GM12878 (cell line): ENCODE results near the gene EEPD1. TPM values are rescaled to one million over a fixed set of nuclear protein-coding genes. Genes with fewer than 3 reads are reported as not detected.

Source experiments
- CBX3 ChIP-seq: fragments of 200-600 bp; sonication (generic); IDR thresholded peaks from 2 replicates; pipeline ENCODE4 v1.6.1; 2016; ENCODE audit warnings: low read depth, borderline replicate concordance
- CBX5 ChIP-seq: sonication (generic); IDR thresholded peaks from 2 replicates; pipeline ENCODE4 v1.6.1; 2016; ENCODE audit warnings: low read depth, moderate library complexity, mild to moderate bottlenecking, inconsistent platforms
- CEBPZ ChIP-seq: fragments of 150-350 bp; IDR thresholded peaks from 2 replicates; pipeline ENCODE4 v1.6.1; 2016; ENCODE audit warnings: low read depth, low read length
- EGR1 ChIP-seq, 2 experiments: IDR thresholded peaks; 1 replicate in 1 of 2; 2 replicates in 1 of 2; pipeline ENCODE4 v1.6.1; 2011 to 2012; ENCODE audit warnings: low read depth in 2 of 2, low read length in 2 of 2, borderline replicate concordance in 1 of 2, mild to moderate bottlenecking in 1 of 2, moderate library complexity in 1 of 2
- GATAD2B ChIP-seq: fragments of 450-650 bp; conservative IDR thresholded peaks from 2 replicates; pipeline ENCODE4 v1.6.1; 2017; ENCODE audit warnings: low read depth, mild to moderate bottlenecking, moderate library complexity
- HDAC2 ChIP-seq: fragments of 200-600 bp; sonication (generic); IDR thresholded peaks from 2 replicates; pipeline ENCODE4 v1.6.1; 2017
- IKZF2 ChIP-seq, 2 experiments: fragments of 450-650 bp; IDR thresholded peaks; 2 replicates each; pipeline ENCODE4 v1.6.1; 2017; ENCODE audit warnings: mild to moderate bottlenecking in 2 of 2, moderate library complexity in 2 of 2
- IRF3 ChIP-seq: fragments of 450-650 bp; IDR thresholded peaks from 2 replicates; pipeline ENCODE4 v1.6.1; 2014; ENCODE audit warnings: mild to moderate bottlenecking
- LARP7 ChIP-seq: fragments of 450-650 bp; IDR thresholded peaks from 2 replicates; pipeline ENCODE4 v1.6.1; 2017; ENCODE audit warnings: mild to moderate bottlenecking
- MAX ChIP-seq: IDR thresholded peaks from 2 replicates; pipeline ENCODE4 v1.6.1; 2012; ENCODE audit warnings: low read depth, low read length, improper control_type of control experiment
- MEF2B ChIP-seq: fragments of 450-650 bp; IDR thresholded peaks from 2 replicates; pipeline ENCODE4 v1.6.1; 2018; ENCODE audit warnings: mild to moderate bottlenecking, moderate library complexity; ENCODE audit not compliant: partially characterized antibody, poor library complexity, severe bottlenecking
- NKRF ChIP-seq: fragments of 450-650 bp; conservative IDR thresholded peaks from 2 replicates; pipeline ENCODE4 v1.6.1; 2017; ENCODE audit warnings: mild to moderate bottlenecking, moderate library complexity
- NRF1 ChIP-seq: conservative IDR thresholded peaks from 2 replicates; pipeline ENCODE4 v1.6.1; 2011; ENCODE audit warnings: mild to moderate bottlenecking, low read depth, low read length, improper control_type of control experiment
- PML ChIP-seq: IDR thresholded peaks from 2 replicates; pipeline ENCODE4 v1.6.1; 2012; ENCODE audit warnings: low read length, inconsistent platforms
- POLR2AphosphoS2 ChIP-seq: IDR thresholded peaks from 2 replicates; pipeline ENCODE4 v1.6.1; 2011; ENCODE audit warnings: low read depth, mild to moderate bottlenecking, low read length, improper control_type of control experiment, moderate library complexity
- RBBP5 ChIP-seq: fragments of 200-600 bp; sonication (generic); conservative IDR thresholded peaks from 2 replicates; pipeline ENCODE4 v1.6.1; 2016
- TAF1 ChIP-seq: IDR thresholded peaks from 2 replicates; pipeline ENCODE4 v1.6.1; 2011; ENCODE audit warnings: mild to moderate bottlenecking, low read depth, low read length, borderline replicate concordance
- TCF12 ChIP-seq: IDR thresholded peaks from 2 replicates; pipeline ENCODE4 v1.6.1; 2011; ENCODE audit warnings: low read depth, mild to moderate bottlenecking, low read length
- USF2 ChIP-seq: IDR thresholded peaks from 2 replicates; pipeline ENCODE4 v1.6.1; 2011; ENCODE audit warnings: low read depth, low read length, improper control_type of control experiment, borderline replicate concordance
- ZNF217 ChIP-seq: fragments of 450-650 bp; IDR thresholded peaks from 2 replicates; pipeline ENCODE4 v1.6.1; 2017; ENCODE audit warnings: antibody characterized with exemption, mild to moderate bottlenecking
- ZNF24 ChIP-seq: fragments of 450-650 bp; IDR thresholded peaks from 2 replicates; pipeline ENCODE4 v1.6.1; 2017; ENCODE audit warnings: antibody characterized with exemption, mild to moderate bottlenecking
- polyA plus RNA-seq, 11 experiments: library from polyadenylated mRNA; depleted of rRNA in 4 of 11; unstranded in 6 of 11; stranded (reverse) in 5 of 11; fragments of >200 nt; fragmentation: Nextera tagmentation in 4 of 11; fragmentation: Illumina TruSeq in 1 of 11; extraction: Ambion mirVana in 4 of 11; extraction: Trizol in 1 of 11; gene quantifications; 1 replicate in 1 of 11; 2 replicates in 10 of 11; pipeline versions ENCODE4 v1.2.1 to v1.2.3, GENCODE V29; 2011 to 2016; ENCODE audit warnings: inconsistent platforms in 2 of 11, missing spikeins in 2 of 11, low read depth in 1 of 11
- total RNA-seq, 4 experiments: library from RNA; depleted of rRNA in 3 of 4; stranded (reverse); fragments of >200 nt in 3 of 4; fragmentation: Illumina TruSeq in 1 of 4; extraction: Trizol in 1 of 4; gene quantifications; 2 replicates each; pipeline versions ENCODE4 v1.2.1 to v1.2.3, GENCODE V29; 2013 to 2021

The EEPD1 gene
- total and polyA plus RNA-seq, 10 of the 15 experiments (the other 5 are each of a cell fraction or from before 2014, with no cell fraction given), result 0.24 to 2.8 (median 0.86) TPM; not detected in 1

GRCh38 chr7:36287371-36288241, 134.6 kb downstream of the EEPD1 start (continued):
- TF ChIP-seq CEBPZ (no peak), IRF3 (no peak), MEF2B (no peak), IKZF2 (IDR thresholded peaks at IDR 0.05) (0 out of 4 replicates have a peak, but pooled peaks of 1 of the 2 experiments have one; percentile 24), NKRF (no peak), ZNF24 (no peak), TCF12 (no peak), USF2 (no peak), ZNF217 (no peak), RBBP5 (no peak), CBX5 (no peak), EGR1 (IDR thresholded peaks at IDR 0.05; ENCODE audit: borderline replicate concordance in 1 of 2, low read depth in 2 of 2, low read length in 2 of 2) (no peak), MAX (no peak), LARP7 (no peak), GATAD2B (no peak), CBX3 (no peak), POLR2AphosphoS2 (no peak), PML (no peak), HDAC2 (no peak), TAF1 (no peak), NRF1 (no peak)
